ELR (cell line): ENCODE results near the gene GNAT1.

Experiments used
- DNase-seq: peaks from one replicate; pipeline ENCODE4 v3.0.0-alpha.2; 2015; ENCODE audit warnings: low read depth

Gene GNAT1

GRCh38 chr3:50190936-50191660, at the start of gene GNAT1:
Gene GNAT1, plus strand, starts transcription at chr3:50191610. Its CDS starts 116 bp downstream, at chr3:50191726.
- no peak for DNase-seq

GRCh38 chr3:50146316-50146901, 45.0 kb upstream of the GNAT1 start:
- no peak for DNase-seq

DNA sequence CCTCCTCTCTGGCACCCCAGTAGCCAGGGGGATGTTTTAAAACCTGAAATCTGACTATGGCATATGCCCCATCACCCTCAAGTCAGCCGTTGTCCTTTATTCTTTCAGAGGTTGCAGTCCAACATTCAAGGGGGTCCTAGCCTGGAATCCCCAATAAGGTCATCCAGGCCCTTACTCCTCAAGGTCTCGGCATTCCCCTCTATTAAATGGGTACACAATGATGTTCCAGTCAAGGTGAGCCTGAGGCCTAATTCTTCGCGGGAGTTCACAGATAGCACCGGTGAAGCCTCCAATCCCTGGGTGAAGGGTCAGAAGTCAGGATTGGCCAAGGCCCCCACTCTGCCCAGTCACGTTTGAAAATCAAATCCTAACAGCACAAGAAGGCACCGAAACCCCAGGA, 44.4 kb upstream of the GNAT1 start:
- DNase-seq = no peak

GRCh38 chr3:50147447-50147846, 44.0 kb upstream of the GNAT1 start:
- DNase-seq = no peak

GRCh38 chr3:50147861-50148260, 43.5 kb upstream of the GNAT1 start:
- DNase-seq = no peak

DNA sequence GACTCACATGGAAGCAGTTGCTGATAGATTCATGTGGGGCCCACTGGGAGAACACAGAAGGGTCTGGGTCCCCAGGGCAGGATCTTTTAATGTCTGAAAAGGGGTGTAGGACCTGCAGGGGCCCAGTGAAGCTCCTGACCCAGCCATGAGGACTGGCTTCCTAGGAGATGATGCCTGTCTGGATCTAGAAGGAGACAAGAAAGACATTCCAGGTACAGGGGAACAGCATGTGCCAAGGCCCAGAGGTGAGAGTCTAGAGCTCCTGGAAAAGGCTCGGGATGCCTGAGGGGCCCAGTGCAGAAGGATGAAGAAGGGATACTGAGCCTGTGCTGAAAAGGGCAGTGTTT, 41.0 kb upstream of the GNAT1 start:
- no peak for DNase-seq

DNA sequence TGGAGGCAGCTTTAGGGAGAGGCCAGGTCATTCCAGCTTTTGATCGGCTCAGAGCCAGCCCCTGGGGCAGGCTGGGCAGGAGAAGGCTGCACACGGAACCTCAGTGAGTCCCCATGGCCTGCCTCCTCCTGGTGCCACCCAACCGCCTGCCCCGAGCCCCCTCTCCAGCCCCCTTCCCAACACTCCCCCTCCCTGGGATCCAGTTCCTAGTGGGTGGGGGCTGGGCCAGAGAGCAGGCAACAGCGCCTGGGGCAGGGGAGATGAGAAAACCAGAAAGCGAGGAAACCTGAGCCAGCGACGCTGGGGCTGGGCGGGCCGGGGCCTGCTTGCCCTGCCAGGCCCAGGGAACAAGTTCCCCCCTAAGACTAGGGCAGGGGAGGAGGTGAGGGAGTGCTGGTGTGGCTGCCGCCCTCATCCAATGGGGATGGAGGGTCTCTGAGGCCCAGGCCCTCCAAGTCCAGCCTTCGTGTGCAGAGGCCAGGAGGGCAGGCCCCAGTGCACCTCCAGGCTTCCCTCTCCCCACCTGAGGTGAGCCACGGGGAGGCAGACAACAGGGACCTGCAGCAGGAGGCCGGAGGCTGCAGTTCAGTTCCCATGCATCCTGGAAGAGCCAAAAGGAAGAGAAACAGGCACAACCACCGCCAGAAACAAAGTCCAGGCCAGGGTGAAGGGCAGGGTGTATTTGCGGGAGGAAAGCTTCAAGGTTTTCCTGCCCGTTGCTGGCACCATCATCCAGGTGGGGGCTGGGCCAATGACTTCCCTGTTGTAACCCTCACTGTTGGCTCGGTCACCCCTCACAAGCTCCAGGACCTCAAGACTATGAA, 40.3 kb upstream of the GNAT1 start:
- DNase-seq = no peak

DNA sequence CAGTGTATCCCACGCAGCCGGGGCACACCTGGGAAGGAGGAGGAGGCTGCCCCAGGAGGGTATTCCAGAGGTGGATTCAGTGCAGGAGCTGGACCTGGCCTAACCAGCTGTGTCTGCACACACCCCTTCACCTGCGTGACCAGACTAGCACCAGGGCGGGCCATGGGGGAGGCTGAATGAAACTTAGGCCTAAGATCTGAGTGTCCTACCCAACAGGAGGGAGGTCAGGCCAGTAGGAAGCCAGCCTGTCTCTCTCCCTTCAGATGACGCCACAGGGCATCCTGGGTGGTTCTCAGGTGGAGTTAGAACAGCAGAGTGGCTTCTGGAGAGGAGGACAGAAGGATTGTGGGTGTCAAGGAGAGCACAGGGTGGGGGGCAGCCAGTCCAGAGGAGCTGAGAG, 39.7 kb upstream of the GNAT1 start:
- no peak for DNase-seq

DNA sequence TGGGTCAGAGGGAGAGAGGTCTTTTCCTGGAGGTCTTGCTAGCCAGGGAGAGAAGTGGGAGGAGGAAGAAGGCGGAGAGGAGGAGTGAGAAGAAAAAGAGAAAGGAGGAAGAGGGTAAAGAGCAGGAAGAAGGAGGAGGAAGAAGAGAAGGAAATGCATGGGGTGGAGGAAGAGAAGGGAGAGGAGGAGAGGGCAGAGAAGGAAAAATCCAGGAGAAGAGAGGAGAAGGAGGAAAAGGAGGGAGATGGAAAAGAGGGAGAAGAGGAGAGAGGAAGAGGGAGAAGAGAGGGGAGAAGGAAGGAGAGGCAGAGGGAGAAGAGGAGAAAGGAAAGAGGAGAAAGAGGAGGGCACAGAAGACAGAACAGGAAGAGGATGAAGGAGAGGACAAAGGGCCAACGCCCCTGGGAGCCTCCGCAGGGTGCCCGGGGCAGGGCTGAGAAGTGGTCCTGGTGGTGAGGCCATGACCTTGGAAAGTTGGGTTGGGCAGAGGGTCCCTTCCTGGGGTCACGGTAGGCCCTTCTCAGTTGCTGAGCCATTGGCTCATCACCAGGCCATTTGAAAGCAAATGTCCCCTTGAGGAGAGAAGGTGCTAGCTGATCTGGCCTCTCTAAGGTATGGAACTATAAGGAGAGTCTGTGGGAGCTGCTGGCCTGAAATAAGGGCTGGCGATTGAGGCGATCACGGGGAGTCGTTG, 37.5 kb upstream of the GNAT1 start:
- DNase-seq = no peak

DNA sequence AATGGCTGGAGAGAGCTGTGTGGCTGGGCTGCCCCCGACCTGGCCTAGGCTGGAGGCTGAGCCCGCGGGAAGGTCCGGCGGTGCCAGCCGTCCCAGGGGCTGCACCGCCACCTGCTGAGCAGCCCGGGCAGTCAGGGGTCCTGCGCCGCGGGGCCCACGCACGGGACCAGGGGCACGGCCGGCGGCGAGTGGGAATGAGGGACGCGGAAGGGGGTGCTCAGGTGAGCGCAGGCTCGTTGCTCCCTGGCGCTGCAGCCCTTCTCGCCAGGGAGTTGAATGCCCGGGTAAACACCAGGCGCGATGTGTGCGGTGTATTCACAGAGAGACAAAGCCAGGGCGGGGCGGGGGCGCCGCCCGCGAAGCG, 37.0 kb upstream of the GNAT1 start:
- no peak for DNase-seq

GRCh38 chr3:50154840-50155490, 36.4 kb upstream of the GNAT1 start, which contains the start of gene SEMA3F:
Gene SEMA3F, plus strand, starts transcription at chr3:50155324. Its CDS starts 4,299 bp downstream, at chr3:50159623.
- DNase-seq = peak; percentile 75

DNA sequence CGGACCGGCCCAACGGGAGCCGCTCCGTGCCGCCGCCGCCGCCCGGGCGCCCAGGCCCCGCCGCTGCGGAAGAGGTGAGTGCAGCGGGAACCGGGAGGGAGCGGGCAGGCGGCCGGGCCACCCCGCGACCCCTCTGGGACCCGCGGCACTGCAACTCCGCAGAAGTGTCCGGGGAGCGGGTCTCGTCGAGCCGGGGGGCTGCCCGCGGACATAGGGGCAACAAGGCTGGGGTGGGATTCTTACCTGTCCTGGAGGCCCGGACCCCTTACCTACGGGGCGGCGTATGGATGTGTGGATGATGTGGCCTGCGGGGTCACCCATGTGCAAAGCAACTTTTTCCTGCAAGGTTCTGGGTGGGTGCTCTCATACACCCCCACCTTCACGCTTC, 35.9 kb upstream of the GNAT1 start:
- no peak for DNase-seq

- DNase-seq = no peak
Observed at GRCh38 chr3:50155891-50156290, 35.5 kb upstream of the GNAT1 start.

DNA sequence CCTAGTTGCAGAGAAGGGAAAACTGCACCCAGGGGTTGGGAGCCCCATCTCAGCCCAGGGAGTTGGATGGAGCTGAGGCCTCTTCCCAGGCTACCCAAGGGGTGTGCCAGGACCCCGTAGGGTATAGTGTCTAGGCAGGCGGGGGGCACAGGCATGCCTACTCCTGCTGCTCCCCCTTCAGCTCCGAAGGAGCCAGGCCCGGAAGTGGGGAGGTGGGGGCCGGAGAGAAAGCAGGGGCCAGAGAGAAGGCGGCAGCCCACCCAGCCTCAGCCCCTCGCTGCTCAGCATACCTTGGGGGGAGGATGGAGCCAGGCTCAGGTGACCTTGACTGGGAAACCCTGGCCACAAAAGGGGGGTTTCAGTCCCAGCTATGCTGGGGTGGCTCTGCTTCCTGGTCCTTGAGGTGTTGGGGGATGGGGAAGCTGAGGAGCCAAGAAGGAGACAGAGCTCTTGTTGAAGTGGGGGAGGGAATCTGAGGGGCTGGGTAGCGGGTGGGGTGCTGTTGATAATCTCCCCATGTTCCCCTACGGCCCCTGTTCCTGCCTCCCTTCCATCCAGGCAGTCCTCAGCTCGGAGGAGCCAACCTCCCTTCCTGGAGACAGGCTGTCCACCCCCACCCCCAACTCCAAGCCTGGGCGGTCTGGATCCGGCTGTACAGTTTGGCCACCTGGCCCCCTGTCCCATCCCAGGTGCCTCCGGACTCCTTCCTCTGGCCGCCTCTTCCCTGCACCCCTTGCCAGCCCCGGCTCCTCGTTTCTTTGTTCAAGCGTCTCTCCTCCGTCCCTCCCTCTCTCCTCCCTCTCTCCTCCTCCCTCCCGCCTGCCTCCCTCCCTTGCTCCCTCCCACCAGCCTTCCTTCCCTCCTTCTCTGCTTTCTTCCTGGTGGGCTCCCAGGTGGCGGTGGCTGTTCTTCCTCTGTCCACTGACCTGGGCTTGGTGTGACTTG, 34.6 kb upstream of the GNAT1 start:
- no peak for DNase-seq

DNA sequence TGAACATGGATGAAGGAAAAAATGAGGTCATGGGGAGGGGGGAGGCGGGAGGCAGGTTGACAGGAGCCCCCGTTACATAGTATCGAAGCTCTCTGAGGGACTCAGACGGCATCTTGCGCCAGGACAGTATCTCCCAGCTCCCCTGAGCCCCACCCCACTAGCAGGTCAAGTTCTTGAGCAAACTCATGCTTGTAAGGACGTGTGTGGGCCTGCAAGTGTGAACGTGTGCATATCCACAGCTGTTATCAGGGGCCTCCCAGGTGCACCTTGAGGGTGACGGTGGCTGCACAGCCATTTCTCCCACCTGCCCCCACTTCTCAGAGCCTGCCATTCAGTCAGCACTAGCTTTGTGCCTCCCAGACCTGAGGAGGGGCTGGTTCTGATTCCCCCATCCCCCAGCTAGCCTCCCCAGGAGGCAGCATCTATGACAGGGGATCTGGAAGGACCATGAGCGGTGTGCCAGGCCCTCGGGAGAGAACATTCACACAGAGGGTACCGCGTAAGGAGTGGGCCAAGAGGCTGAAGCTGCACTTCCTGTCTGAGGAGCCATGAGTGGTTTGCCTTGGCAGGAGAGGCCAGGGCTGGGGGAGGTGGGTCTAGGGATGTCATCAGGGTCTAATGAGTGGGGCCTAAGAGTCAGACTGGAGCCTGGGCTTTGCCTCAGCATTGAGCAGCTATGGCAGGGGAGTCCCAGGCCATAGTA, 33.4 kb upstream of the GNAT1 start:
- no peak for DNase-seq

- DNase-seq = no peak
Observed at GRCh38 chr3:50158530-50159146, 32.8 kb upstream of the GNAT1 start.

- DNase-seq = no peak
Observed at GRCh38 chr3:50160561-50160983, 30.8 kb upstream of the GNAT1 start.

- DNase-seq = no peak
Observed at GRCh38 chr3:50161320-50161719, 30.1 kb upstream of the GNAT1 start.

DNA sequence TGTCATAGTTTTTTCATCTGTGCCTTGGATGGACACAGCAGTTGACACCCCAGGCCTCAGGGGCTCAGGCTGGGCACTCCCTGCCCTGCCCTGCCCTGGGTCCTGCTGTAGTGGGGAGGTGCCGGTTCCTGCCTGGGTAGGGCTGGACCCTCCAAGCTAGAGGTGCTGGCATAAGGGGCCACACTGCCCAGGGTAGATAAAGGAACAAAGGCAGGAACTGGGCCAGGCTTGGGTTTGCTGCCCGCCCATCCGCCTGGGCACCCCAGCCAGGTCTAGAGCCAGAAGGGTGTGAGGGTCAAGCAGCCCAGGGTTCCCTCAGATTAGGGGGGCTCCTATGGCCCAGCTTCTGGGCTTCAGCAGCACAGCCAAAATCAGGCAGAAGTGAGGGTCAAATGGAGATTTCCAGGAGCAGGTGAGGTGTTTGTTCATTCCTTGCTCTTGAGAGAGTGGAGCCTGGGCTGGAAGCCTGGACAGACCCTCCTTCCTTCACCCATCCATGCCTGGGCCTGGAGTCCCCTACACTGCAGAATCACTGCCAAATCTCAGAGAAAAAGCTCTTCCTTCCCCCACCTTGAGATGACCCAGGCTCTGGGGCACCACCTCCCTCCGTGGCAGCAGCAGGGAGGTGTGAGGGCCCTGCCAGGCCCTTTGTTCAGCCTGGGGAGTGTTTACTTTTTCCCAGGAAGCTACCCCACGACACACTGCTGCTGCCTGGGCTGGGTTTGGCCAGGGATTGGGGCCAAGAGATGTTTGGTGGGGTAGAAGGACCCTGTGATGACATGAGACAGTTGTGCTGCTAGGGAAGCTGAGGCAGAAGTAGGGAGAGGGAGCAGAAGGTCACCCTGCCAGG, 29.2 kb upstream of the GNAT1 start:
- no peak for DNase-seq
